CD4-positive, alpha-beta T cell treated with Interleukin-17A for 4 hours (primary cell): ENCODE results near the gene CACNA2D4.

ENCODE experiments used
- DNase-seq: peaks from one replicate; pipeline ENCODE4 v3.0.0-alpha.2; 2020; ENCODE audit warnings: mixed read lengths

CACNA2D4 gene

GRCh38 chr12:1797991-1798640 is 120.3 kb downstream of the CACNA2D4 start:
- no peak for DNase-seq

- DNase-seq = peak; percentile 76
Measured at GRCh38 chr12:1797011-1797901, 121.2 kb downstream of the CACNA2D4 start.

- DNase-seq = peak; percentile 69
Measured at GRCh38 chr12:1796515-1797010, 121.9 kb downstream of the CACNA2D4 start.

GRCh38 chr12:1795785-1796514 is 122.5 kb downstream of the CACNA2D4 start:
- DNase-seq = peak; percentile 96

- no peak for DNase-seq
Measured at GRCh38 chr12:1795221-1795784, 123.1 kb downstream of the CACNA2D4 start.

GRCh38 chr12:1794440-1795090 is 123.9 kb downstream of the CACNA2D4 start:
- DNase-seq = no peak

- DNase-seq = no peak
Measured at GRCh38 chr12:1793426-1794210, 124.8 kb downstream of the CACNA2D4 start.

GRCh38 chr12:1792406-1792805 is 126.0 kb downstream of the CACNA2D4 start:
- no peak for DNase-seq

- peak; percentile 74 for DNase-seq
Measured at GRCh38 chr12:1791104-1791841, 127.2 kb downstream of the CACNA2D4 start.

GRCh38 chr12:1790444-1790843 is 128.0 kb downstream of the CACNA2D4 start:
- no peak for DNase-seq

GRCh38 chr12:1787714-1788113 is 130.7 kb downstream of the CACNA2D4 start:
- no peak for DNase-seq

GRCh38 chr12:1782215-1782614 is 136.2 kb downstream of the CACNA2D4 start:
- no peak for DNase-seq

- DNase-seq = no peak
Measured at GRCh38 chr12:1781772-1782171, 136.7 kb downstream of the CACNA2D4 start.

- DNase-seq = no peak
Measured at GRCh38 chr12:1779783-1780182, 138.7 kb downstream of the CACNA2D4 start.

GRCh38 chr12:1778911-1779310 is 139.5 kb downstream of the CACNA2D4 start:
- DNase-seq = no peak

GRCh38 chr12:1777798-1778197 is 140.7 kb downstream of the CACNA2D4 start:
- DNase-seq = no peak

GRCh38 chr12:1776170-1776921 is 142.1 kb downstream of the CACNA2D4 start:
- DNase-seq = no peak

GRCh38 chr12:1773937-1774655 is 144.4 kb downstream of the CACNA2D4 start:
- no peak for DNase-seq

- DNase-seq = no peak
Measured at GRCh38 chr12:1769809-1770494, 148.5 kb downstream of the CACNA2D4 start.
